Stimulated activated CD8-positive, alpha-beta memory T cell treated with anti-CD3 and anti-CD28 coated beads, Interleukin-7, amount 100 ng/mL, for 24 hours (primary cell): ENCODE data around the gene JAG1.

Source experiments
- DNase-seq: peaks from one replicate; pipeline ENCODE4 v3.0.0-alpha.2; 2020; ENCODE audit warnings: low read depth

JAG1 gene

DNA sequence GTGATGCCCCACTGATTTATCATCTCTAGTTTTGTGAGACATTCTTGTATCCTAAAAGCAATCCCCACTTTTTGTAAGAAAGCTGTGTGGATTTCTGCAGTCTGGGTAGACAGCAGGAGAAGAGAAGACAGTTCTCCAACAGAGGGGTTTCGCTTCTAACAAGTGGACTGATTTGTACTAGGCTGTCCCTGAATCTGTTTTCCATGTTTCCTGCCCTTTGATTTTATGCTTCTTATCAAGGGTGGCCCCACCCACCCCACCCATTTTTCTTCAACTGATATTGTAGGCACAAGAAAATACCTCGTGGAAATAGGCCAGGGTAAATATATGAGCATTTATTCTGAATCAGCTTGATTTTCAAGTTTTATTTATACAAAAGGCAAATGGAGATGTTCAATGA is 25.7 kb upstream of the JAG1 start:
- DNase-seq: no peak

DNA sequence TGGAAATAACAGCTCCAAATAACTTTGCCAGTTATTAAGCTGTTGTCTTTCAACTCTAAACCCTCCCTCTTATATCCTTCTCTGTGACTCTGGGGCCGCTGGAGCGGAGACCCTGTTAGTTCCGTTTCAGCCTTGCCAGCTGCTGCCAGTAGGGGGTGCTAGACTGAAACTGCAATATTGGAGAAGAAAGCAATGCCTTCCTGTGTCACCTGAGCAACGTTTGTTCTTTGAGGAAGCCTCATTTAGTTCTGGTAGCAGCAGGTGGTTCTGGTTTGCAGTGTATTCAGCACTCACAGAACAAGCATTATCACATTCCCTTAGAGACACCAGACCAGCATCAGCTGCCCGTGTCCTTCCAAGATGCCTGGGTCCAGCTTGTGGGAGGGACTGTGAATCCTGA is 22.9 kb upstream of the JAG1 start:
- DNase-seq: no peak

DNA sequence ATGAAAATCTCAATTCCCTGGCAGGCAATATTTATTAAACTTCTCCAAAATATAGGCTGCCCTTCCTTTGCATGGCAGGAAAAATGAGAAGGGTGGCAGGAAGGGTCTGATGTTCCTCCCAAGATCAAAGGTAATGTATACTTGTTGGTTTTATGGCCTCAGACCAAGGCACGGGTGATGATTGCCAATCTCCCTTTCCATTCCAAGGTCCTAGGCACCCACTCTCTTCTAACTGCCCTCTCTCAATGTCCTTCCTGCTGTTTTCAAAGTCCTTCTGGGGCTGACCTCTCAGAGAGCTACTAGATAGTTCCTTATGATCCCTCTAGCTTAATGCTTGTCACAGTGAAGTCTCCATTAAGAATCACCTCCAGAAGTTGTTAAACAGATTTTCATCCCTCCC is 15.6 kb upstream of the JAG1 start:
- DNase-seq: no peak

DNA sequence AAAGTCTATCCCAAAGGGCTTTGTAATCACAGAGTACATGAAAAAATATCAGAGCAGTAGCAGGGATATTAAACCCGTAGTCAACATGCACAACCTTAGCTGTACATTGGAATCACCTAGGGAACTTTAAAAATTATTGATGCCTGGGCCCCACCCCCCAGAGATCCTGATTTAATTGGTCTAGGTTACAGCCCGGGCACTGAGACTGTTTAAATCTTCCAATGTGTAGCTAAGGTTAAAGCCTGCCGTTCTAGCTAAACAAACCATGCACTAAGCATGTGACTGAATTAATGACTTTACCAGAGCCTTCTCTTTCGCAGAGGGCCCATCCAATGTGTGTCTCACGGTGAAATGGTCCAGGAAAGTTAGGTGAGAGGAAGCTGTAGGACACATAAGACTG is 14.1 kb upstream of the JAG1 start:
- DNase-seq: no peak

DNA sequence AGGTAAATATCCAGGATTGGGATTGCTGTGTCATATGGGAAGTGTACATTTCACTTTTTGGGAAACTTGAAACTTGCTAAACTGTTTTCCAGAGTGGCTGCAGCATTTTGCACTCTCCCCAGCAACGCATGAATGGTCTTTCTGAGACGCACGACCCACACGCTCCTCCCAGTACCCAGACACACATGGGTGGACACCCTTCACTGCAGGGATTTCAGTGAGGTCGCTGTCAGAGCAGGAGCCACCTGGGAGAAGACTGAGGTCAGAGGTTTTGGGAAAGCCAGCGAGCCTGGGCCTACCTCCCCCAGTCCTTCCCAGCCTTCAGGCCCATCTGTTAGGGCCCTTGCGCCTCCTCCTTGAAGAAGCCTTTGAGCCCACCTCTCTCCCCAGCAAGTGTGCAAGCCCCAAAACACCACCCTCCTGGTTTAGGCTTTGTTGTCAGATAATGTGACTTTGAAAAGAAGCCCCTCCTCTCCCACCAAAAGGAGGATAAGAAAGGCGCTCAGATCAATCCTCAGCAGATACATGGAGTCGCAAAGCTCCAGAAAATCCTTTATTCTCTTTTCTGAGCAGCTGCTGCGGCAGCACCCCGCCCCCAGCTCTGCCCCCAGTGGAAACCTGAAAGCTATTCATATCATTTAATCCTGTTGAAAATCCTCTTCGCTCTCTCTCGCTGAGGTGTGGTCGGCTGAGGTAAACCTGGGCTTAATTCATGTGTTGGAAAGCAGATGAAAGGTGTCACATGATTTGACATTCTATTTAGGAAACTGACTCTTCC is 12.7 kb upstream of the JAG1 start:
- DNase-seq: no peak

DNA sequence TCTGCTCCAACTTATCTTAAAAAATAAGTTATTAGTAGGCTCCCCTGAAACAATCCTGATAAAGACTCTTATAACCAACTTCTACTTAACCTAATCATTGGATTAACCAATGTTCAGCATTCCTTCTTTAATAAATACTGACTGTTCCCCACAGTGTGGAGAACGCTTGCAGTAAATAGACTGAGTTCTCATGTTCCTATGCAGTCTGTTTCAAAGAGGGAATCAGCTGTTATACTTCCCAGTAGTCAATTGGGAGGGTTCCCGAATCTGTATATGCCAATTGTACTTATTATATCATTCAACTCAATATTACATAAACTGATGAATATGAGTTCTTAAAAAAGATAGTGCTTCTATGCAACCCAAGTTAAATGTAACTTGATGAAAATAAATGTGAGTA is 9.7 kb upstream of the JAG1 start:
- DNase-seq: no peak

DNA sequence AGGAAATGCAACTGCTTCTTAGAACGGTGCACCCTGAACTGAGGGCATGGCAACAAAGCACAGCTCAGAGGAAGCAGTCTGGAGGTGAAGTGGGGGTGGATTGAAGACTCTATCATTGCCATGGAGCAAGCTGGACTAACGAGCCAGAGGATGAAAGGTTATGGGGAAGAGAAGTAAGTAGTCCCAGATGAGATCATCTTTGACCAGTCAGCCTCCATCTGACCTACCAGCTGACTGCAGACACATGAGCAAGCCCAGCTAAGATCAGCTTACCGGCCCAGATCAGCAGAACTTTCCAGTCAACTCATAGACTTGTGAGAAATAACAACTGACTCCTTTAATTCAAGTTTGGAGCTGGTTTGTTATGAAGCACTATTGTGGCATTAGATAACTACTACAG is 9.1 kb upstream of the JAG1 start:
- DNase-seq: no peak

DNA sequence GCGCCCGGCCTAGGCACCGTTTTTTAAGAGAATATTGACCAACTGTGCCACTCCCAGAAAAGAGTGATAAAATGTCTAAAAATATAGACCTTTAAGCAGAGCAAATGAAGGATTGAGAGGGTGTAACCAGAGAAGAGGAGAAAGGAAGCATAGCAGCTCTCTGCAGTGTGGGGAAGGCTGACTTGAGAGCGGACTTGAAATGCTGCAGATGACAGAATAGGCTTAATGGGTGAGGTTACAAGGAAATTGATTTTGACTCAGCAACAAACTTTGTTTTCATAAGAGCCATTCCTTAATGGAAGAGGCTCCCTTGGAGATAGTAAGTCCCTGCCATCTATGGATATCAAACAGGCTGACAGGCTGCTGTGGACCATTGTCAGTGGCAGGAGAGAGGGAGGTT is 7.7 kb upstream of the JAG1 start:
- no peak for DNase-seq

DNA sequence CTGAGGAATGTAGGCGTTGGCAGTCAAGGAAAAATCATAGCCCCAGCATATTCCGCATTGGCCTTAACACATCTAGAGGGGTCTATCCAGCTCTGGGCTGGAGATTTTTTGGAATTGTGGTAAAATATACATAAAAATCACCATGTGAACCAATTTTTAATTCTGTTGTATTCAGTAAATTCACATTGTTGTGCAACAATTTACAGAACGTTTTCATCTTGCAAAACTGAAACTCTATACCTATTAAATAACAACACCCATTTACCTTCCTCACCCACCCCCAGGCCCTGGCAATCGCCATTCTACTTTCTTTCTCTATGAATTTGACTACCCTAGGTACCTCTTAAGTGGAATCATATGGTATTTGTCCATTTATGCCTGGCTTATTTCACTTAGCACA is 6.8 kb upstream of the JAG1 start:
- DNase-seq: no peak

DNA sequence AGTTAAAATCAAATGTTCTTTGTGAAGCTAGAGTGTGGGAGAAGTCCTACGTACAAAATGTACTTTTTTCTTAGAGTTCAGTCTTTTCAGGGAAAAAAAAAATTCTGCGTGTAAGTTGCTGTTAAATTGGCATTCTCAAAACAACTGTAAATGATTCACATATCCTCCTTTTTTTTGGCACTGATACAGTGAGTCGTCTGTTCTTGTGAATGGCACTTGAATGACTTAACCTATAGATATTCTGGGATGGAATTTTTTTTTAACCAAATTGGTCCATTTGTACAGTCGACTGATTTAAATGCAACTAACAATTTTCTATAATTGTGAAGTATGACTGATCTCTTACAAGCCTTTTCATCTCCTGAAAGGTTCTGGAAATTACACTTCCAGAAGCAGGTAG is 5.5 kb upstream of the JAG1 start:
- no peak for DNase-seq

DNA sequence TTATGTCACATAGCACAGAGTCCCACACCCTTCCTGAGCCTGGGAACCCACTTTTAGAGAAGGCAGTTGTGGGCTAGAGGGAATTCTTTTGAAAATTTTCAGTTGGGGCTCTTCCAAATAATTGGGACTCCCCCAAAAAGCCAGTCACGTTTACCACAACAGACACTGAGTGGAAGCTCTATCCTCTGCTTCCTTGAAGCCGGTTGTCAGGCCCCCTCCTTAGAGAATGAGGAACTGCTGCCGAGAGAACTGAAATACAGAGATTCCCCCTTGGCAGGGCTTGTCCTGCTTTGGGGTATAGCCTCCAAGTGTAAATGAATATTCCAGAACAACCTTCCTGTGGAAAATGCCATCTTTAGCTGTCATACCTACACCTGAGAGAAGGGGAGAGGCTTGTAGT is 2.7 kb upstream of the JAG1 start:
- no peak for DNase-seq

DNA sequence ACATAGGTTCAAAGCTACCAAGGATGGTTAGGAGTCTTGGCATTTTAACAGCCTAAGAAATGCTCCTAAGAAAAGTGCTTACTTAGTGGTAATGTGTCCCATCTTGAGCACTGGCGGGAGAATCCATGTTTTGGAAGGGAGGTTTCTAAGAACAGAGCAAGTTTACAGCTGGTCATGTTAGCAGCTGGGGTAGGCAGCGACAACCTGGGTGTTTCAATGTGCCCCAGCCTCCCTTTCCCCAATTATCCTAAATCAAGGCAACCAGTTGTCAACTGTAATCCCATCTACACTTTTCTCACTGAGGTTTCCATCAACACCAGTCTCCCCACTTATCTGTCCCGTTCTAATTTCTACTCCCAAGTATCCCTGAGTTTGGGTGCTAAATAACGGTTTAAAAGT is 1.6 kb upstream of the JAG1 start:
- DNase-seq: no peak

DNA sequence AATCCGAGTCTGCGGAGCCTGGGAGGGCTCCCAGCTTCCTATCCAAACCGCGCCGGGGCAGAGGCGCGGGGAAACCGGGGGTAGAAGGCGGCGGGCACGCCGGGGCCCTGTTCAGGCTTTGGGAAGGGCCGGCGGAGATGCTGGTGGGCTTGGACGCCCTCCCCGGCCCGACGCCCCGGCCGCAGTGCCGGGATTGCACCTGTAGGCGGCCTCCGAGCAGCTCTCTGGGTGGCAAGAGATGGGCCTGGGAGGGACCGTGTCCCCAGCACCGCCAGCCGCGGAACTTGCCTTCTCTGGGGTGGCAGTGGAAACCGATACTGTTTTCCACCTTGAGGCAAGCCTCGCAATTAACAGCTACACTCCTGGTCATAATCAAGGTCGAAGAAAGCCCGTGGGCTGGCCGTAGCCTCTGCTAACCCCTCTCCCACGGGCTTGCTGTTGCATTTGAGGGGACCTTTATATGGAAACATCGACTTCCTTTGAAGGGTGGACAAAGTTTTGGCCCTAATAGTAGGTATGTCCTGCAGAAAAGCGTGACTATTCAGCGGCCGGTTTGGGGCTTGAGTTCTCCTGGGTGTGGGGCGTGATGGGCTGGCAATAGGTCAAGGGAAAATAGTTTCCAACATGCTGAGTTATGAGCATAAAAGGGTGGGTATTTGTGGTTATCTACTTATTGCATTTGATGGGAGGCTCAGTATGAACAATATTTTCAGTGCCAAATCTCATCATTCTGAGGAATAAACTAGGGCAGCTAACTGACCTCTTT is 1.1 kb upstream of the JAG1 start:
- no peak for DNase-seq

DNA sequence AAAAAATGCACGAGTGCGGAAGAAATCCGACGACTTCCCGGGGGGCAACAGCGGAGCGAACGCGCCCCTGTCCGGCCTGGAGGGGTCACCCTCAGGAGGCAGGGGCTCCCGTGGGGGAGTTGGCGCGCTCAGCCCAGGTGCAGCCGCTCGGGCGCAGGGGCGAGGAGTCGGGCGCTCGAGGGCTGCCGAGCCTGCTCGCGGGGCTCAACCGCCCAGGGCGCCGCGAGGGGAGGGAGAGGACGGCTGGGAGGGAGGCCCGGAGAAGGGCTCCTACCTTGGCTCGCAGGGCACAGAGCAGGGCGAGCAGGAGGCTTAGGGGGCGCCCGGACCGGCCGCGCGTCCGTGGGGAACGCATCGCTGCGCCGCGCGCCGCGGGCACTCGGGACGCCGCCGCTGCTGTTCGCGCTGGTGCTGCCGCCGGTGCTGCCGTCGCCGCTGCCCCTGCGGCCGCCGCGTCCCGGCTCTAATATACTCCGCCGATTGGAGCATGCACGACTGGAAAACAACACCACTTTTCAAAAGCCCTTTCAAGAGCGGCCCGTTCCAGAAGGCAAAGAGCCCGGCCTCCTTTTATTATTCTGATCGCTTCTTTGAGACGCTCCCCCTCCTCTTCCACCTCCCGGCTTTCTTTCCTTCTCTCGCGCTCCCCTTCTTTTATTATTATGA is 490 bp downstream of the JAG1 start:
- DNase-seq: no peak

DNA sequence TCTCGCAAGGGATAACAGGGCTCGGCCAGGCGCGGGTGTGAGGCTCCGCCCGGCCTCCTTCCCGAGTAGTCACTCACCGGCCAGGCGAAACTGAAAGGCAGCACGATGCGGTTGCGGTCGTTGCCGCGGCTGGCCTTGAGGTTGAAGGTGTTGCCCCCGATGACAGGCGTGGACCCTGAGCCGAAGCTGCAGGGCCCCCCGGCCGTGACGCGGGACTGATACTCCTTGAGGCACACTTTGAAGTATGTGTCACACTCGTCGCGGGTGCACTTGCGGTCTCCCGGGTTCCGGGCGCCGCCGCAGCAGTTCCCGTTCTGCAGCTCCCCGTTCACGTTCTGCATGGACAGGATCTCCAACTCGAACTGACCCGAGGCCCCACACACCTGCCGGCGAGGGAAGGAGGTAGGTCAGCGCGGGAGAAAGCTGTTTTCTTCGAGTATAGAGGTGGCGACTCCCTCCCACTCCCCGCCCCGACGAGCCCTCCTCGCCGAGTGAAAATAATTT is 1.1 kb downstream of the JAG1 start:
- DNase-seq: no peak

DNA sequence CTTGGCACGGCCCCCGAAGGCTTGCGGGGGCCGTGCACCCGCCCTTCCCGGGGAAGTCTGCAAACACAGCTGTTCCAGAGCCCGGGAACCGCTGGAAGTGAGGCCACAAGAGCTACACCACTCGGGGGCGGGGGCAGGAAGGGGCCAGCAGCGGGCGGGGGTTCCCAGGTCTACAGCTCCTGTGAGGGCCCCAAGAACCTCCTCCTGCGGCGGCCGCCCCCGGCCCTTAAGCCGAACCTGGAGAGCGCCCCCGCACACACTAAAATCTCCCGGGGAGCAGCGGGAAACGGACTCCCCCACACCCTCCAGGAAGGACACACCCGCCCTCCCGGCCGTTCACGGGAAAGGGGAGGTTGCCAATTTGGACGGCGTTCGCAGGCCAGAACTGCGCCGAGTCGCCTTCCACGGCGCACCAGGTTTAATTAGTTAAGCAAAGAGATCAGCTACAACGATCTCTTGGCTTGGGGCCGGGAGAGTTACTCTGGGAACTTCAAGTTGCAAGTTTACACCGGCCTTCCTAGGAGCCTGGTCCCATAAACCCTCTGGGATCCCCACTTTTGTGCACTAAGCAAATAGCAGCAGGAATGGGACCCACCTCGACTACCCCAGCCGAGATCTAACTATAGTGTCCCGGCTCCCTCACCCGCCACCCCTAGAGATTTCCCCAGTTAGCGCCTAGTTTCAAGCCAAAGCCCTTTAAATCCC is 1.7 kb downstream of the JAG1 start:
- DNase-seq: no peak

DNA sequence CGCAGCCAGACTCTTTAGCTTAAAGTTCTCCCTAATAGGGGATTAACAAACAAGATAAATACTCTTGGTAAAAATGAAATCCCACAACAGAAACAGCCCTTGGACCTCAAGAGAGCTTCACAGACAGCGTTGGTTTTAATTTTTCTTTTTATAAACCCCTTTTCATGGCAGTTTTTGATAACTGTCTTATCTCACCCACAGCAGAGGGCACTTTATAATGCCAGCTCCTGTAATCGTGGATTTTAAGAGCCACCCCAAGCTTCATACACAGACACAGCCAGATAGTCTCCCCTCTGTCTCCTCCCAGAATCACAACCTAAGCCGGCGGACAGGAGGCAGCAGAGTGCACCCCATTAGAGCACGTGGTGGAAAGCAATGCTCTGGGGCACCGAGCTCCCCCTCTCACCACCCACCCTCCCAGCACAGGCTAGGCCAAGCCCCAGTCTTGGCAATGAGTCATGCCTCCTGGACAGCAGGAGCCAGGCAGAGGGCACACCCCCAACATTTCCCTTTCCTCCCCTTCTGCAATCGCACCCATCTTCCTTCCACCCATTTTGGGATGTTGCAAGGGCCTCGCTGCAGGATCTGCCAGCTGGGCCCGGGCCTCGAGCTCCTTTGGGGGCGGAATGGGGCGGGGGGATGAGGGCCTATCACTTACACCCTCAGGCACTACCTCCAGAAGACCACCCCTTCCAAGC is 2.4 kb downstream of the JAG1 start:
- DNase-seq: no peak

DNA sequence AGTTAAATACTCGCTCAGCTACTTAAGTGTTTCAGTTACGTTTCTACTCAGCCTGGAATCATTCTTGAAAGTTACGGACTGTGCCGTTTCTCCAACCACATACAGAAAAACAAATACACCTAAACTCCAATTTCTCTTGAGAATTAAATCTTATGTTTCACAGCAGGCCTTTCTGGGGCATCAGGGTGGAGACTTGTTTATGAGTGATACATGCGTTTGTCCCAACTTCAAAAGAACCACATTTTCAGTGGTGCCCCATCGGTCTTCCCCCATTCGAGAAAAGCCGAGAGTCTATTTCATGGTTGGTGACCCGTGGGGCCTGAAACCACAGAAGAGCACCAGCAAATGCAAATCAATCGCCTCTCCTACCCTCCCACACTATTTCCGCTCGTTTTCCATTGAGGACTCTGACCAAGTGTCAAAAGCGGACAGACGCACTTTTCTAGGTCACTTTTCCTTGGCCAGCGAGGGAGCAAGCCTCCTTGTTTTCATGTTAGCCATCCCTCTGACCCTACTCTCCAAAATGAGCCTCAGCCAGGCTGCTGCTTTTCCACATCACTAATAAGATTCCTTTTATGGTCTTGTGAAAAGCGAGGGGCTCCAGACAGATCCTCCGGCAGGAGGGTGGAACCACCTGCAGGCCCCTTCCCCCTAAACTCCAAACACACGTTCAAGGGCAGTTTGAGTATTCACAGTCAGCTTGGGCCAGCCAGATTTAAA is 3.1 kb downstream of the JAG1 start:
- no peak for DNase-seq

DNA sequence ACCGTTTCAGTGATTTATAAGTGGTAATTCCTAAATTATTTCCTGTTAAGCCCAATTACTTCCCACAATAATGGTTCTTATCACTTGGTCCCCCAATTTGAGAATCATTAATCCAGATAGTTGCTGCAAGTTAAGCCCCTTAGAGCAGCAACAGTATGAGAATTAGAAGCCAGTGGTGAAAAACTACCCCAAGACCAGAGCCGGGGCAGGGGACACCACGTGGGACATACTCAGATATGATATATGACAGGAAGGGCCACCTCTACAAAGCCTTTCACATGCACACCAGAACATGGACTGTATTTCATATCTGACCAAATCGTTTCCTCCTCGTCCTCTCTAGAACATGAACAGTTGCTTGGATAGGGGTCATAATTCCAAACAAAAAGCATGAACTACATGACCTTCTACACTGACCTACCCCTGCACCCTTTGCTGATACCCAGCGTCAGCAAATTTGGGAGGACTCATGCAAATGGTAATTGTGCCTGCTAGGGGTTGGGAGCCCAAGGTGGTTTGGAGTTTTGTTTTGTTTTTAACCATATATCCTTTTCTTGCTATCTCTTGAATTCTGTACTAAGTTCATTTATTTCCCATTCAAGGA is 3.9 kb downstream of the JAG1 start:
- no peak for DNase-seq

DNA sequence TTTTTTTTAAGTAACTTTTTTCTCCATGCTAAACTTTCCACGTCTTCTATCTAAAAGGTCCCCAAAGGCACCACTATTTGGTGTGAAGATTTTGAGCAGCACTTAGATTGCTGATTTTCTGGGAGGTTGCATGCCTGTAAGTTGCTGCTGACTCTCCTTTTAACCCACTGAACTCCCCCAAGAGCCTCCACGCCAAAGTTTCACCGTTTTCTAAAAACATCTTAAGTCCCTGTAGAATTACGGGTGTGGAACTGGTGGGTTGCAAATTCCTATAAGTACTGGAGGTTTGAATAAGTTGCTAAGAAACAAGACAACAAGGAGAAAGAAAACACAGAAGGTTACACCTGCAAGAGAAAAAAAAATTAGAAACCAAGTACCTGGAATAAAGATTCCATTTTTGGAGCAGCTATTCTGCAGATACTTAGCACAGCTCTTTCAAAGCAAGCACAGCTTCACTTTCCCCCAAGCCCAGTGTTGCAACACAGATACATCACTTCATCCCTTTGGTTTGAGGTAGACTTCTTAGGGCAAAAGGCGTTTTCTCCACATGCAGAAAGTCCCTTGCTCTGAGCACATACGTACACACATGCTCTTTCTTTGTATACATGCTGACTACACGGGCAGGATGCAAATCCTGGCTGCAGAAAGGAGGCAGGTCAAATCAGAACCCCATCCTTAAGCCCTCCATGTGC is 5.0 kb downstream of the JAG1 start:
- no peak for DNase-seq
